H1 (cell line): ENCODE measurements around the gene OPCML. TPM values are rescaled to one million over a fixed set of nuclear protein-coding genes. Genes with fewer than 3 reads are reported as not detected.
A peak's percentile ranks its signal among the peaks of the same experiment; 100 is the strongest.

ENCODE experiments used
- CTCF ChIA-PET: fragments of 300-600 bp; sonication (Branson Sonifier 250); formaldehyde crosslinking; loops from one replicate; lab custom pipeline; 2021; ENCODE audit not compliant: partially characterized antibody; lab: Charles Lee
- POLR2A ChIA-PET: fragments of 300-600 bp; sonication (Branson Sonifier 250); formaldehyde crosslinking; loops from one replicate; lab custom pipeline; 2021; ENCODE audit warnings: inconsistent platforms; ENCODE audit not compliant: partially characterized antibody; lab: Charles Lee
- DNase-seq, 2 experiments: peaks; one replicate each; pipeline versions ENCODE4 v3.0.0 to v3.0.0-alpha.2; 2010 to 2022; ENCODE audit warnings: low spot score in 2 of 2, low read depth in 1 of 2, mixed read lengths in 1 of 2
- FAIRE-seq: peaks from 2 replicates; lab custom pipeline; 2011; peaks lifted over from hg19 to GRCh38; lab: Jason Lieb, UNC
- H2AFZ ChIP-seq: 2 replicates; pipeline ENCODE4 v1.8.1; 2012; ENCODE audit warnings: low read length, inconsistent platforms
- H2AK5ac ChIP-seq: 2 replicates; pipeline ENCODE4 v1.6.1; 2013; ENCODE audit warnings: low read depth, low read length
- H2BK120ac ChIP-seq: replicated peaks from 2 replicates; pipeline ENCODE3; 2013; ENCODE audit warnings: low read depth, low read length, inconsistent platforms
- H2BK12ac ChIP-seq: 2 replicates; pipeline ENCODE4 v1.6.1; 2013; ENCODE audit warnings: low read depth, low read length
- H2BK15ac ChIP-seq: 2 replicates; pipeline ENCODE4 v1.6.1; 2013; ENCODE audit warnings: low read length
- H2BK20ac ChIP-seq: 2 replicates; pipeline ENCODE4 v1.6.1; 2013; ENCODE audit warnings: low read length
- H2BK5ac ChIP-seq: 2 replicates; pipeline ENCODE4 v1.6.1; 2013; ENCODE audit warnings: low read depth, low read length
- H3K14ac ChIP-seq: 2 replicates; pipeline ENCODE4 v1.6.1; 2013; ENCODE audit warnings: inconsistent platforms; ENCODE audit not compliant: insufficient read length
- H3K18ac ChIP-seq: 2 replicates; pipeline ENCODE4 v1.6.1; 2013; ENCODE audit warnings: low read length; ENCODE audit errors: extremely low read depth
- H3K23ac ChIP-seq: 2 replicates; pipeline ENCODE4 v1.6.1; 2013; ENCODE audit warnings: inconsistent platforms; ENCODE audit not compliant: insufficient read length
- H3K23me2 ChIP-seq: 2 replicates; pipeline ENCODE4 v1.6.1; 2013; ENCODE audit warnings: low read depth, low read length
- H3K27ac ChIP-seq: 2 replicates; pipeline ENCODE4 v1.6.1; 2011; ENCODE audit warnings: low read depth, low read length, inconsistent platforms
- H3K27me3 ChIP-seq, 4 experiments: replicated peaks in 1 of 4; 1 replicate in 1 of 4; 2 replicates in 3 of 4; pipeline versions ENCODE4 v1.6.1 to v1.8.1; 2011 to 2013; ENCODE audit warnings: low read length in 3 of 4, mild to moderate bottlenecking in 3 of 4, inconsistent platforms in 2 of 4, mixed read lengths in 2 of 4, moderate library complexity in 1 of 4; ENCODE audit not compliant: control insufficient read depth in 3 of 4, insufficient read depth in 3 of 4; ENCODE audit errors: extremely low read depth in 1 of 4
- H3K36me3 ChIP-seq, 4 experiments: 2 replicates each; pipeline versions ENCODE4 v1.6.1 to v1.8.1; 2011 to 2013; ENCODE audit warnings: mild to moderate bottlenecking in 4 of 4, low read length in 3 of 4, moderate library complexity in 2 of 4, control low read depth in 1 of 4, inconsistent platforms in 1 of 4; ENCODE audit not compliant: insufficient read depth in 4 of 4, control insufficient read depth in 2 of 4
- H3K4ac ChIP-seq: replicated peaks from 2 replicates; pipeline ENCODE3; 2013; ENCODE audit warnings: low read length, low read depth, mixed read lengths, inconsistent platforms; ENCODE audit not compliant: insufficient read length
- H3K4me1 ChIP-seq, 4 experiments: replicated peaks in 1 of 4; 1 replicate in 1 of 4; 2 replicates in 3 of 4; pipeline versions ENCODE4 v1.6.1 to v1.8.1; 2011 to 2013; ENCODE audit warnings: low read length in 3 of 4, inconsistent platforms in 2 of 4, mixed read lengths in 1 of 4; ENCODE audit not compliant: insufficient read depth in 4 of 4, control insufficient read depth in 3 of 4
- H3K4me2 ChIP-seq, 2 experiments: 2 replicates each; pipeline versions ENCODE4 v1.6.1 to v1.8.1; 2011 to 2013; ENCODE audit warnings: low read depth in 2 of 2, low read length in 2 of 2, control low read depth in 1 of 2, inconsistent platforms in 1 of 2, mild to moderate bottlenecking in 1 of 2; ENCODE audit not compliant: insufficient read depth in 1 of 2
- H3K4me3 ChIP-seq, 4 experiments: fragments of 200-600, 300-600 bp in 1 of 4; sonication (generic), shearing (Covaris generic), sonication (Bioruptor Twin) in 1 of 4; 2 replicates each; pipeline versions ENCODE4 v1.5.1 to v1.8.1; 2011 to 2016; ENCODE audit warnings: low read length in 4 of 4, low read depth in 3 of 4, control low read depth in 2 of 4, inconsistent platforms in 2 of 4, mild to moderate bottlenecking in 2 of 4, mixed read lengths in 1 of 4, moderate library complexity in 1 of 4; ENCODE audit not compliant: insufficient read depth in 2 of 4; ENCODE audit errors: extremely low read depth in 1 of 4
- H3K56ac ChIP-seq: replicated peaks from 2 replicates; pipeline ENCODE3; 2013; ENCODE audit warnings: low read depth, mild to moderate bottlenecking, mixed read lengths, low read length, inconsistent platforms; ENCODE audit not compliant: insufficient read length
- H3K79me1 ChIP-seq: 2 replicates; pipeline ENCODE4 v1.6.1; 2013; ENCODE audit warnings: low read depth, low read length, control low read depth
- H3K79me2 ChIP-seq, 2 experiments: 2 replicates each; pipeline versions ENCODE4 v1.6.1 to v1.8.1; 2012 to 2013; ENCODE audit warnings: low read length in 2 of 2, mild to moderate bottlenecking in 2 of 2, inconsistent platforms in 1 of 2; ENCODE audit not compliant: insufficient read depth in 2 of 2, control insufficient read depth in 1 of 2
- H3K9ac ChIP-seq, 4 experiments: replicated peaks in 1 of 4; 1 replicate in 1 of 4; 2 replicates in 3 of 4; pipeline versions ENCODE4 v1.6.1 to v1.8.1; 2011 to 2013; ENCODE audit warnings: low read depth in 3 of 4, low read length in 3 of 4, control low read depth in 2 of 4, mild to moderate bottlenecking in 2 of 4, moderate library complexity in 2 of 4, inconsistent platforms in 1 of 4; ENCODE audit errors: extremely low read depth in 1 of 4
- H3K9me3 ChIP-seq, 2 experiments: 2 replicates each; pipeline versions ENCODE4 v1.6.1 to v1.8.1; 2012 to 2013; ENCODE audit warnings: mild to moderate bottlenecking in 2 of 2, moderate library complexity in 2 of 2, control low read depth in 1 of 2, inconsistent platforms in 1 of 2, low read depth in 1 of 2, low read length in 1 of 2, mixed read lengths in 1 of 2; ENCODE audit not compliant: insufficient read depth in 2 of 2
- H4K20me1 ChIP-seq, 2 experiments: replicated peaks in 1 of 2; 2 replicates each; pipeline versions ENCODE3 to v1.8.1; 2011 to 2013; ENCODE audit warnings: inconsistent platforms in 2 of 2, low read length in 2 of 2, mild to moderate bottlenecking in 1 of 2; ENCODE audit not compliant: insufficient read depth in 2 of 2, control insufficient read depth in 1 of 2
- H4K5ac ChIP-seq: 2 replicates; pipeline ENCODE4 v1.6.1; 2013; ENCODE audit warnings: low read length, low read depth, mixed read lengths, inconsistent platforms; ENCODE audit not compliant: insufficient read length
- H4K8ac ChIP-seq: 2 replicates; pipeline ENCODE4 v1.8.0; 2013; ENCODE audit warnings: mild to moderate bottlenecking, moderate library complexity, low read length, inconsistent platforms; ENCODE audit not compliant: insufficient read depth; ENCODE audit errors: extremely low read depth
- H4K91ac ChIP-seq: replicated peaks from 2 replicates; pipeline ENCODE3; 2013; ENCODE audit warnings: low read length, mixed read lengths, inconsistent platforms; ENCODE audit not compliant: insufficient read length
- ASH2L ChIP-seq: fragments of 200-600, 300-600 bp; sonication (generic); IDR thresholded peaks from one replicate; pipeline ENCODE4 v1.7.1; 2017; ENCODE audit warnings: low read length
- BCL11A ChIP-seq, 2 experiments: IDR thresholded peaks; one replicate each; pipeline ENCODE4 v1.6.1; 2011; ENCODE audit warnings: low read depth in 2 of 2, low read length in 2 of 2, mild to moderate bottlenecking in 2 of 2
- BRCA1 ChIP-seq: IDR thresholded peaks from 2 replicates; pipeline ENCODE4 v1.6.1; 2012; ENCODE audit warnings: low read depth, low read length, improper control_type of control experiment
- CBX5 ChIP-seq: fragments of 300-800, 300-1000 bp; sonication (generic); IDR thresholded peaks from 2 replicates; pipeline ENCODE4 v1.7.1; 2016; ENCODE audit warnings: antibody characterized with exemption, low read length, low read depth
- CBX8 ChIP-seq: fragments of 300-800, 300-1000 bp; sonication (generic); IDR thresholded peaks from 2 replicates; pipeline ENCODE4 v1.7.1; 2016; ENCODE audit warnings: low read depth, low read length, borderline replicate concordance
- GABPA ChIP-seq: IDR thresholded peaks from 2 replicates; pipeline ENCODE4 v1.6.1; 2011; ENCODE audit warnings: mild to moderate bottlenecking, low read length, moderate library complexity, borderline replicate concordance; ENCODE audit not compliant: insufficient read depth
- MAFK ChIP-seq: IDR thresholded peaks from 2 replicates; pipeline ENCODE4 v1.6.1; 2012; ENCODE audit warnings: low read depth, mild to moderate bottlenecking, improper control_type of control experiment, low read length
- PHF8 ChIP-seq: fragments of 200-600 bp; sonication (generic); conservative IDR thresholded peaks from 2 replicates; pipeline ENCODE4 v1.7.1; 2012; ENCODE audit warnings: low read depth, mild to moderate bottlenecking, inconsistent platforms, low read length, moderate library complexity
- POLR2AphosphoS5 ChIP-seq: IDR thresholded peaks from 2 replicates; pipeline ENCODE4 v1.6.1; 2011; ENCODE audit warnings: low read depth, low read length
- SIN3A ChIP-seq, 2 experiments: IDR thresholded peaks in 1 of 2; conservative IDR thresholded peaks in 1 of 2; 2 replicates each; pipeline ENCODE4 v1.6.1; 2011 to 2012; ENCODE audit warnings: low read length in 2 of 2, improper control_type of control experiment in 1 of 2, low read depth in 1 of 2, mild to moderate bottlenecking in 1 of 2
- SUZ12 ChIP-seq: fragments of 200-600 bp; sonication (generic); IDR thresholded peaks from 2 replicates; pipeline ENCODE4 v1.6.1; 2012; ENCODE audit warnings: mild to moderate bottlenecking, inconsistent platforms, low read length, moderate library complexity, mixed read lengths
- TAF1 ChIP-seq: IDR thresholded peaks from 2 replicates; pipeline ENCODE4 v1.6.1; 2011; ENCODE audit warnings: mild to moderate bottlenecking, low read depth, low read length
- WGBS, 2 experiments: shearing (Covaris generic) in 1 of 2; methylation state at CpG; one replicate each; pipeline versions ENCODE4 v1.1.6 to v1.1.7; 2013 to 2015; ENCODE audit warnings: low lambda C conversion rate in 2 of 2, mixed read lengths in 2 of 2, inconsistent platforms in 1 of 2, low coverage in 1 of 2, missing lambda C conversion rate in 1 of 2; ENCODE audit not compliant: insufficient replicate concordance in 2 of 2, insufficient coverage in 1 of 2, insufficient read length in 1 of 2; ENCODE audit errors: extremely low coverage in 1 of 2, missing lambda C conversion rate in 1 of 2; 5-methylcytosine and 5-hydroxymethylcytosine counted together
- polyA plus RNA-seq, 7 experiments: library from polyadenylated mRNA; depleted of rRNA in 3 of 7; stranded (reverse) in 5 of 7; unstranded in 2 of 7; fragments of >200 nt in 5 of 7; fragments of 200-250 nt in 2 of 7; gene quantifications; 1 replicate in 5 of 7; 2 replicates in 1 of 7; 4 replicates in 1 of 7; pipeline versions ENCODE4 v1.2.1 to v1.2.3, GENCODE V29; 2011 to 2013; ENCODE audit warnings: missing spikeins in 2 of 7, mixed read lengths in 2 of 7
- total RNA-seq: library from RNA; stranded (reverse); fragmentation: NEBNext Ultra II Directional; extraction: Animal tissue kit (Norgen Biotek cat#: 25700); gene quantifications from 2 replicates; pipeline ENCODE4 v1.2.1, GENCODE V29; 2021
- TF ChIP-seq, protein P1 (sequence below): IDR thresholded peaks from 2 replicates; pipeline ENCODE4 v1.6.1; 2012; ENCODE audit warnings: low read length, inconsistent platforms

OPCML gene
- total and polyA plus RNA-seq, 2 of the 8 experiments (the other 6 are each of a cell fraction or from before 2014, with no cell fraction given): 2.3 to 3.1 TPM

- no peaks in the 10 kb centered on the region for H3K36me3 ChIP-seq
- H3K9me3 ChIP-seq: no peaks in the 10 kb centered on the region
- no peak overlapping the region for H4K8ac ChIP-seq
- H3K4ac ChIP-seq: peak overlapping the region; percentile 75
- no peak overlapping the region for H3K4me3 ChIP-seq
- H3K9ac ChIP-seq: no peak overlapping the region
- H3K79me2 ChIP-seq: no peaks in the 10 kb centered on the region
- no peak overlapping the region for H3K27ac ChIP-seq
- ChIA-PET POLR2A (no interaction called here), CTCF (no interaction called here)
- FAIRE-seq (no peak), DNase-seq (no peak)
- no peaks in the 10 kb centered on the region for H3K79me1 ChIP-seq
- H3K18ac ChIP-seq: no peak overlapping the region
- H2BK15ac ChIP-seq: no peak overlapping the region
- no peak overlapping the region for H3K56ac ChIP-seq
- no peak overlapping the region for H2BK5ac ChIP-seq
- H3K14ac ChIP-seq: no peak overlapping the region
- WGBS, 2 experiments: 91% methylated on average over 8 of the region's 8 CpGs; no CpG with 5 or more reads in 1 of the 2 experiments
- H4K5ac ChIP-seq: no peak overlapping the region
- H3K27me3 ChIP-seq: no peaks in the 10 kb centered on the region
- H4K91ac ChIP-seq: no peak overlapping the region
- peaks cover 0 to 2% (median 0%) of the 10 kb centered on the region in 4 experiments; a peak in 3 of 7 replicates for H3K4me1 ChIP-seq
- H2BK12ac ChIP-seq: no peak overlapping the region; the same call in 1 of the 2 replicates
- H2AFZ ChIP-seq: peak overlapping the region; percentile 69
- H3K23me2 ChIP-seq: no peaks in the 10 kb centered on the region
- no peak overlapping the region for H3K4me2 ChIP-seq
- no peaks in the 10 kb centered on the region for H4K20me1 ChIP-seq
- no peak overlapping the region for H2BK120ac ChIP-seq
- H2AK5ac ChIP-seq: no peak overlapping the region
- no peak overlapping the region for H3K23ac ChIP-seq
- H2BK20ac ChIP-seq: no peak overlapping the region
- TF ChIP-seq SUZ12: no peak
- no peak for TF ChIP-seq MAFK
- no peak for TF ChIP-seq ASH2L
- TF ChIP-seq GABPA: no peak
- TF ChIP-seq CBX8: no peak
- TF ChIP-seq BRCA1: no peak
- TF ChIP-seq SIN3A (conservative IDR thresholded peaks at IDR 0.05 in 1 of 2, IDR thresholded peaks at IDR 0.05 in 1 of 2; ENCODE audit: low read depth in 1 of 2, low read length in 2 of 2): no peak
- TF ChIP-seq TAF1: no peak
- TF ChIP-seq BCL11A (IDR thresholded peaks at IDR 0.05; ENCODE audit: low read depth in 2 of 2, low read length in 2 of 2): no peak
- no peak for TF ChIP-seq PHF8
- no peak for TF ChIP-seq CBX5
- TF ChIP-seq, protein P1, sequence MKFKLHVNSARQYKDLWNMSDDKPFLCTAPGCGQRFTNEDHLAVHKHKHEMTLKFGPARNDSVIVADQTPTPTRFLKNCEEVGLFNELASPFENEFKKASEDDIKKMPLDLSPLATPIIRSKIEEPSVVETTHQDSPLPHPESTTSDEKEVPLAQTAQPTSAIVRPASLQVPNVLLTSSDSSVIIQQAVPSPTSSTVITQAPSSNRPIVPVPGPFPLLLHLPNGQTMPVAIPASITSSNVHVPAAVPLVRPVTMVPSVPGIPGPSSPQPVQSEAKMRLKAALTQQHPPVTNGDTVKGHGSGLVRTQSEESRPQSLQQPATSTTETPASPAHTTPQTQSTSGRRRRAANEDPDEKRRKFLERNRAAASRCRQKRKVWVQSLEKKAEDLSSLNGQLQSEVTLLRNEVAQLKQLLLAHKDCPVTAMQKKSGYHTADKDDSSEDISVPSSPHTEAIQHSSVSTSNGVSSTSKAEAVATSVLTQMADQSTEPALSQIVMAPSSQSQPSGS: no peak
- TF ChIP-seq POLR2AphosphoS5: no peak
These were observed 814.5 kb downstream of the OPCML start for GRCh38 chr11:132717824-132718223.
